Activated T-cell treated with anti-CD3 and anti-CD28 coated beads for 1 hour (primary cell): ENCODE data around the gene CADPS2.
"Not testable (repeated sequence)": the region's sequence is repeated elsewhere in the genome, so short reads cannot be mapped to it uniquely, and the experiment has no call there.

ENCODE experiments used
- DNase-seq: peaks from one replicate; pipeline ENCODE4 v3.0.0-alpha.2; 2020; ENCODE audit warnings: low read depth

CADPS2 gene

DNA sequence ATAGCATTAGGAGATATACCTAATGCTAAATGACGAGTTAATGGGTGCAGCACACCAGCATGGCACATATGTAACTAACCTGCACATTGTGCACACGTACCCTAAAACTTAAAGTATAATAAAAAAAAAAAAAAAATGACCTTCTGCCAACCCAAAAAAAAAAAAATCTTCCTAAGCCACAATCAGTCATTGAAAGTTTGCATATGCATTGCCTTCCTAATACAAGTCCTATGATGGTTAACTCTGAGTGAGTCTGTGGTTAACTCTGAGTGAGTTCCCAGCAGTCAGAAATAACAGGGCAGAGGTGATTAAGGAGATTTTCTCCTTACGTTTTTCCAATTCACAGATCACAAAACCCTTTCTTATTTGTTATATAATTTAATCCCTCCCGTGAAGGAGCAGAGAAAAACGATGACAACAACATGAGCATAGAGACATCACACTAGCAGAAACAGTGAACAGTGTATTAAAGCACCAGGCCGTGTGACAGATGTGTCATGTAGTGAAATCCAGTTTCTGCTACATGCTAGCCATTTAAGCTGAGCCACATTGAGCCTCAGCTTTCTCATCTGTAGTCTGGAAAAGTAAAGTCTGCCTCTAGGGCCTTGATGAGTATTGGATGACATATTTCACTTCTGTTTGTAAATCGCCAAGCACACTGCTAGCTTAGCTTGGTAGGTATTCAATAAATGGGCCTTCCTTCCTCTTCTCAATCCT is 176.2 kb downstream of the CADPS2 start:
- DNase-seq = no peak

DNA sequence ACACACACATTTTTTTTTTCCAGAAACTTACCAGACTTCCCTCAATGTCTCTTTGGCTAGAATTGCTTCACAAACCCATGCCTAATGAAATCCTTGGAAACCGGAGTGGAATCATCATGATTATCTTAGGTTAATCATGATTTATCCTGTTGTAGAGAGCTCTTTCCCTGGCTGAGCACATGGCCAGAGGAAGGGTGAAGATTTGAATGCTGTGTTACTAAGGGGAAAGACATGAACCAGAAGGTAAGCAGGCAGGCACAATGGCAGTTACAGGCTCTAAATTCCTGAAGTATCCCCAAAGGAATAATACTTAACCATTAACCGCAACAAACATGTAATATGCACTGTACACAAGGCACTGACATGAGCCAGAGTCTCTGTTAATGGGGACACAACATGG is 179.4 kb downstream of the CADPS2 start:
- DNase-seq = no peak

DNA sequence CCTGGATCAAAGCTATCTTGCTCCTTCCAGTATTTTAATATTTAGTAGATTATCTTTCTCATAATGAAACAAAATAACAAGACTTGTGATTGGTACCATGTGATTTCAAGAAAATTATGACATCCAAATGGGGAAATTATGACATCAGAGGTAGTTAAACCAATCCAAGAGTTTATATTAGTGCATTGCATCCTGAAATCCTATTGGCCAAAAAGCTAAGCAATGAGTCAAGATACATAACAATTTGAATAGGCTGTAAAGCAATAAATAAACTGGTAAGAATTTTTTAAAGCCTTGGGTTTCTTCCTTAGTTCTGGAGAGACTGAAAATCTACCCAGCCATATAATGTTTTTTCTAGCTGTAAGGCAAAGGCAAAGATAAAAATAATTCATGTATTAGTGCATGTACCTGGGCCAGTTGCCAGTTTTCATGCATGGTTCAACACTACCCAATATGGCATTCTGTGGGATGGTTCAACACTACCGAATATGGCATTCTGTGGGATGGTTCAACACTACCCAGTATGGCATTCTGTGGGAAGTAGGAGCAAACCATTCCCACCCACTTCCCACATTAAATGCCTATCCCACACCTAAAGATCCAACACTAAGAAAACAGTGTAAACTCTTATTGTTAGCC is 183.3 kb downstream of the CADPS2 start, which contains the start of gene RNF148:
Gene RNF148 (minus strand): TSS at position 51 of the 639 bp plus-strand sequence. CDS start 172 bp downstream, outside the sequence.
- DNase-seq = no peak

DNA sequence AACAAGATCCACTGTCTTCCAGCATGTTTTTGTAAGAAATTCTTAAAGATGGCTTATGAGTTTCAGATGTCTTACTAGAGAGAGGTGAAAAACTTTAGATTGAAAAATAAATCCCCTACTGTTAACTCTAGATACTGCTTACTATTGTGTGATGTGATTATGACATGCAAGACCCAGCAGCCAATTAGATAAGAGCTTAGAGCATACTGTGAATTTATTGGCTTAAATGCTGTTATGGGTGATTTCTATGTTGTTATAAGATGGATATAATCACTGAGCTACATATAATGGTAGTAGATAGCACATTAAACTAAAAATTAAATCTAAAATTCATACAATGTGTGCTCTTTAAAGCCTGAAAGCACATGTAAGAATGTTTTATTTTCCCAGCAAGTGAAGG is 187.2 kb downstream of the CADPS2 start, which contains the start of gene RNF133:
Gene RNF133 (minus strand): TSS at position 101 of the 400 bp plus-strand sequence. CDS start 199 bp downstream, outside the sequence.
- no peak for DNase-seq

DNA sequence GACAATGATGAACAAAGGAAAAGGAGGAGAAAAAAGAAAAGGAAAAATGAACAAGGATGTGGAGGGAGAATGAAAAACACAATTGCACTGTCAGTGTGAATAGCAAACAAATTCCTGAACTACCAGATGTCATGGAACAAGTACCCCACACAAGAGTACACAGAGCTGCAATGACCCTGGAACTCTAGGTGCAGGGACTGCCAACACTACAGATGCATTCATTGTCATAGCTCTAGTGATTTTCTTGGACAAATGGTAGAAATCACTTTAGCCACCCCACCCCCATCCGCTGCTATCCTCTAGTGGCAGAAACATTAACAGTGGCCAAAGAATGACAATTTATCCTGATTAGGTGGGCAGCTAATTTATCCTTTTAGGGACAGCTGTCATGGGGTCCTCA is 190.4 kb downstream of the CADPS2 start:
- no peak for DNase-seq

DNA sequence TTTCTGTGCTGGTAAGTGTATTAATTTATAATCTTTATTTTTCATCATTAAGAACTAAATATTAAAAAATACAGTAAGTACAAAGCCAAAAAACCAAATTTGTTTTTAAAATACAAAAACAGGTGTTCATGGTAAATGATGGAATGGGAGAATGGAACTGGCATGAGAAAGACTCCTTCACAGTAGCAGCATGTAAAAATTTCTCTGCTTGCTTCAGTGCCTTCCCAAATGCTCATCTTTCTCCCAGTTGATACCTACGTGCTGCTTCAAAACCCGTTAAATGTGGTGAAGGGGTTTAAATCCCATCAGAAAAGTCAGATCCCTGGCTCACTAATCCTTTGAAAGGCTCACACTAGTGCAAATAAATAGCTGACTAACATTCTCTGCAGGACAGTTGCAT is 191.6 kb downstream of the CADPS2 start:
- DNase-seq = no peak

DNA sequence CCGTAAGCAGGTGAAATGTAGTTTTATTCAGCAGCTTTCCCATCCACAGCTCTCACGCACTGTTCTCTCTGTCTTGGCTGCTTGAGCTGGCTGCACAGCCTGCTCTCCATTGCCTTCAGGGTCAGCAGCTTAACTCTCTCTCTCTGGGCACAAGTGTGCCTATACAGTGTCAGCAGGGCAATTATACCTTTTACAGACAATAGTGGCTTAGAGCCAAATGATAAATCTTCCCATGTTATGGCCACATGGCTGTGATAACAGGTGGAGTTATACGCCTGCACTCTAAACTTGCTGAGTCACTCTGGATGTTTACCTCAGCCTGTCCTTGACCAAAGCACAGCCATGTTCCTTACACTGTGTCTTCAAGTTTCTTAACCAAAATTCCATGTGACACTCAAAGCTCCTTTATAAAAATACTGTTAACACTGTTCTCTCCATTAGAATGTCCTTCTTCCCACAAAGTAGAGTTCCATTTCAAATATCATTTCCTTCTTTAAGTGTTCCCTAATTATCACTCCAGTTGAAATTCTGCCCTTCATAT is 193.4 kb downstream of the CADPS2 start:
- no peak for DNase-seq

DNA sequence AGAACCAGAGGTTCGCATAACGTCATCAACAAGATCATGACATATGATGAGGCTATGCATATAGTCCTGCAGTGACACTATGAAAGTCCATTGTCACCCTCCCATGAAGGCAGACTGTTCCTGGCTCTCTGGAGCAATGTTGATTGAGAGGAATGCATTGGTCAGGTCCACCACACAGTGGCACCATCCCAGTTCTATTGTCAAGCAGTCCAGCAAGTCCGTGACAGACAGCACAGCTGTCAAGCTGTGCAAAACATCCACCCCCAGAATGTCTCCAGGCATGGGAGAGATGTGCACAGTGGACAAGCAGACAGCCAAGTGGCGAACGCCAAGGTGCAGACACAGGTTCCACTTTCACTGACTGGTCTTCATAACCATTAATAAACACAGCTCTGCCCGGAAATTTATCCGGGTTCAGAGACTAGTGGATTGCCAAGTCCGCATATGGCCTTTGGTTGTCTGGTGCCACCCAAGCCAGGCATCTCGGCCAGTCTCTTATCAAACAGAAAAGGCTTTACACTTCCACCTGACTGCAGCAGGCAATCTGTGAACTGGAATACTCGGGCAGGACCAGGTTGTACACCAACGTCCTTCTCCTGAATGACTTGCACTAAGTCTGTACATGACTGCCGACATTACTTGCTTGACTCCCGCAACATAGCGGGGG is 194.6 kb downstream of the CADPS2 start:
- no peak for DNase-seq

DNA sequence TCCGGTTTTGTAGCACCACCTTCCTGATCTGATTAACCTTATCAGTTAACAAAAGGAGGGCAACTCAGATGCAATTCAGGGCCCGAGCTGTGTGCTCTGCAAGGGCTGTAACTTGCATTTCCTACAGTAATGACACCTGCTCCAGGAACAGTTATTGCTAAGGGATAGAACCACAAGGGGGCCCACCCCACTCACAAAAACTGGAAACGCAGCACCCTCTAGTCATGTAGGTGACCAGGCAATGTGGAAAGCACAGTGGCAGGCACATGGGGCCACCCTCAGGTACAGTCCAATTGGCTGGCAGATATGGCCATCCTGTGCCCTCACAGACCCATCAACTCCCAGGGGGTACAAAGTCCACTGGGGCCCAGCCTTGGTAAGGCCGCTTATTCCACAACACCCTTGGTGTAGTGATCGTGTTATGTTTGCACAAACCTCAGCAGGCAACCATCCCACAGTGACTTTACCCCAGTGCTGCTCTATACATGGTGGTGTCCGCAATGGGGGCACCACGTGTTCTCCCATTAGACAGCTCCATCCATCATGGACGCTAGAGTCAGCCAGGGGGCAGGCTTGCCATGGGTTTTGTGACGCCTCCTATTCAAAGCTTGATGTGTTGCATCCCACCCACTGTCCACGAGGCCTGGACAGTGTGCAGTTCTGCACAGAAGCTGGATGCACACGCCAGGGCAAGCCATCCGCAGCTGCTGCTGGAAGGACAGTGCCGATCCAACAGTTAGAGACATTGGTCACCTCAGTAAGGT is 196.7 kb downstream of the CADPS2 start:
- no peak for DNase-seq

DNA sequence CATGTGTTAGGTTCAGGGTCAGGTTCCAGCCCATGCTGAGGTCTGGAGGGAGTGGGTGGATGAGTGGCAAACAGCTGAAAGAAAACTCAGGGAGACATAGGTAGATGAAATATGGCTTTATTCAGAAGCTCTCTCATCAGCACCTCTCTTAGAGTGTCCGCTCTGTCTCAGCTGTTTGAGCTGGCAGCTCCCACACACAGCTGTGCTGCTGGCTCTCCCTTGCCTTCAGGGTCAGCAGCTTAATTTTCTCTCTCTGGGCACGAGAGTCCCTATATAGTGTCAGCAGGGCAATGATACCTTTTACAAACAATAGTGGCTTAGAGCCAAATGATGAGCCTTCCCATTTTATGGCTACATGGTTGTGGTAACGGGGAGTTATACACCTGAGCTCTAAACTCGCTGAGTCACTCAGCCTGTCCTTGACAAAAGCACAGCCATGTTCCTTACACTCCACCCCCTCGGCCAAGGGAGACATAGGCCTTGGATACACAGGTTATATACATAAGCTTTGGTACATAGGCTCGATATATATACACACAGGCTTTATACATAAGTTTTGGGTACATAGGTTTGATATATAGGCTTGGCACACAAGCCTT is 197.8 kb downstream of the CADPS2 start:
- DNase-seq = no peak

DNA sequence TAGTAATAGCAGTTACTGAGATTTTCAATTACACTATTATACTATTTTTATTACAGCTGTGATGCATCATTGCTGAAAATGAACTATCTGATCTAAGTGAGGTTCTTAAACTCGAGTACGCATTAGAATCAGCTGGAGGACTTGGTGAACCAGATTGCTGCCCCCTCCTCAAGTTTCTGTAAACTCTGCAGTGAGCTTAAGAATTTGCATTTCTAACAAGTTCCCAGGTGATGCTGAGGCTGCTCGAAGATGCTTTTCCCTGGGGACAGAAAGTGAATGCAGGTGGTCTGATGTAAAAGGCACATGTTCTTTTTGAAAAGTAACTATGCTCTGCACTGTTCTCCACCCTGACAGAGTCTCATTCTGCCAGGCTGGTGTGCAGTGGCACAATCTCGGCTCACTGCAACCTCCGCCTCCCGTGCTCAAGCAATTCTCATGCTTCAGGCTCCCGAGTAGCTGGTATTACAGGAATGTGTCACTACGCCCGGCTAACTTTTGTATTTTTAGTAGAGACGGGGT is 199.8 kb downstream of the CADPS2 start:
- DNase-seq = no peak

DNA sequence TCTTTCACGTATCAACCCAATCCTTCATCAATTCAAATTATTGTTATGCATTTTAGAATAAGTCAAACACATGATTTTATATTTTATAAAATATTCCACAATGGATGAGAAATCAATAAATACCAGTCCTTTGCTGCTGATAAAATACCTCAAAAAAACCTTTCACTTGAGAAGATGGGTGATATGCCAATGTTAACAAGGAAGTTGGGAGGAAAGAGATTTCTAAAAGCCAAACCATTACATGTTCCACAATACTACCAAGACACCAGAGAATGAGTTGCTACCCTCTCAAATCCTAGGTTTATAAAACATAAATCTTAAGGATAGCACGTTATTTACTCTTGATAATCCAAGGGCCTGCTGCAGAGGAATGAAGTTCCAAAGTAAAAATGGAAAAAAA is 201.8 kb downstream of the CADPS2 start:
- DNase-seq = no peak

DNA sequence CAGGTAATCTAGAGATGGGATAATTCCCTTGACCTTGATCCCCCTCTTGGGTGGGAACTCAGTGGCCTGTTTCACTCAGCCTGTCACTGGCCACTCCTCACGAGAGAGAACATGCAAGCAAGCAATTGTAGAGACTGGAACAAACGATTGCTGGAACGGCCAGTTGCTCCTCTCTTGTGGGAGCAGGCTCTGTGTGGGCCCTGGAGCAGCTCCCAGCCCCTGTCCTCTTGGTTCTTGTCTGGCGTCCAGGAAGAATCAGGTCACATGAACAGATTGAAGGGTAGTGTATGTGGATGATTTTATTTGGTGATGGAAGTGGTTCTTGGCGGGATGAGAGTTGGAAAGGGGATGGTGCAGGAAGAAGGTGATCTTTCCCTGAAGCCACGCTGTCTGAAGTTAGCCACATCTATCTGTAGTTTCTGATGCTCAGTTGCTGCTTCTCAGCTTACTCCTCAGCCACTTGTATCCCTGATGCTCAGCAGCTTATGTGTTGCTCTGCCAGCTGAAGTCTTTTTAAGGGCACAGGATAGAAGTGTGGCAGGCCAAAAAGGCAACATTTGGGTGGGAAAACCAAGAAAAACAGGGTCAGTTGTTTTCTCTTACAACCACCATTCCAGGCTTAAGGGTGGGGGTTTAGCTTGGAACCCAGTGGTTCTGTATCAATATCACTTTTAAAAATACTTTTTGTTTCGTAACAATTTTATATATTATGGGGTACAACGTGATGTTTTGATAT is 203.3 kb downstream of the CADPS2 start:
- DNase-seq = no peak

DNA sequence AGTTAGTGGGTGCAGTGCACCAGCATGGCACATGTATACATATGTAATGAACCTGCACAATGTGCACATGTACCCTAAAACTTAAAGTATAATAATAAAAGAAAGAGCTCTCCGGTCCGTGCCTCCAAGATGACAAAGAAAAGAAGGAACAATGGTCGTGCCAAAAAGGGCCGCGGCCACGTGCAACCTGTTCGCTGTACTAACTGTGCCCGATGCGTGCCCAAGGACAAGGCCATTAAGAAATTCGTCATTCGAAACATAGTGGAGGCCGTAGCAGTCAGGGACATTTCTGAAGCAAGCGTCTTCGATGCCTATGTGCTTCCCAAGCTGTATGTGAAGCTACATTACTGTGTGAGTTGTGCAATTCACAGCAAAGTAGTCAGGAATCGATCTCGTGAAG is 205.1 kb downstream of the CADPS2 start:
- not testable (repeated sequence) for DNase-seq

DNA sequence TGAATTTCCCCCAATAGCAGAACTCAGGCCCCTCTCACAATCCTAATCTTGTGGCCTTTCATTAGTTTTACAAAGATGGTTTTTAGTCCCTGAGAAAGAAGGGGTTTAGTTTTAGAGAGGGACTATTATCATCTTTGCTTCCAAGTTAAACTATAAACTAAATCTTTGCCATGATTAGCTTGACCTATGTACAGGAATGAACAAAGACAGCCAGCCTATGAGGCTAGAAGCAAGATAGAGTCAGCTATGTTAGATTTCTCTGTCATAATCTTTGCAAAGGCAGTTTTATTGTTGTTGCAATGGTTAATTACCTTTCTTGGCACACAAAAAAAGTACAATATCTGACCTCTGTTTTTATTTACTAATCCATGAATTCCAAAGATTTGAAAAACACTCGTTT is 206.4 kb downstream of the CADPS2 start:
- no peak for DNase-seq

DNA sequence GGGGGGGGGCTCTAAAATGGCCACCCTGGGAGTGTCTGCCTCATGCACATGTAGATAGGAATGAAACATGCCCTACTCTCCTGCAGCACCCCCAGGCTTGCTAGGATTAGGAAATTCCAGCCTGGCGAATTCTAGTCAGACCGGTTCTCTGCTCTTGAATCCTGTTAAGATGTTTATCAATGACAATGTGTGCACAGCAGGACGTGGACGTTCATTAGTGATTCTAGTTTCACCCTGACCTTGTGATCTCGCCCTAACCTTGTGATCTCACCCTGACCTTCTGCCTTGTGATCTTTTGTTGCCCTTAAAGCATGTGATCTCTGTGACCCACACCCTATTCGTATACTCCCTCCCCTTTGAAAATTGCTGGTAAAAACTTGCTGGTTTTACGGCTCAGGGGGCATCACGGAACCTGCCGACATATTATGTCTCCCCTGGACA is 207.0 kb downstream of the CADPS2 start:
- DNase-seq = not testable (repeated sequence)

DNA sequence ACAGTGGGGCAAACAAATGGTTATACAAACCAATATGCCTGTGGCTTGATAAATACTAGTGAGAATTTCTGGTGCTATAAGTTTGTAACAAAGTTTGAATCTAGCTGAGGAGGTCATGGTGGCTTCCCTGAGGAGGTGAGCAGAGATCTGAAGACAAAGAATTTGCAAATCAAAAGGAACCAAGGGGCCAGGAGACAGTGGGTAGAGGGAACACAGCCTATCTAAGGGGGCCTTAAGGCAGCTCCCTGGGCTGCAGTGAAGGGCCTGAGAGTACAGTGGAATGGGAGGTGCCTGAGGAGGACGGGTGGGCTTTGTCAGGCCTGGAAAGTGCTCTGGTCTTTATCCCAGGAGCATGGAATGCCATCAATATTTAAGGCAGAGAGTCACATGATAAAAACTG is 209.1 kb downstream of the CADPS2 start:
- no peak for DNase-seq

DNA sequence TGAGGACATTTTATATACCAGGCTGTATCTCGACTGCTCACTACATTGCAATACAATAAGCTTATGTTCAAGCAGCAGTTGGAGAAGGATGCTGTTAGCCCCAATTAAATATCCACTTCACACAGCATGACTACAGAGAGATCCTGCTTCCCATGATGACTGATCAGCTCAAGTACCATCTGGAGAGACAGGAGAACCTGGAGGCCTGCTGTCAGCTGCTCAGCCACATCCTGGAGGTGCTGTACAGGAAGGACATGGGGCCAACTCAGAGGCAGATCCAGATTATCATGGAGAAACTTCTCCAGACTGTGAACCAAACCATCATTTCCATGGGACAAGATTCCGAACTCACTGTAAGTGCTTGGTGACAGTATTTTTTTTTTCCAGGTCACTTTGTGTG is 209.8 kb downstream of the CADPS2 start:
- no peak for DNase-seq

DNA sequence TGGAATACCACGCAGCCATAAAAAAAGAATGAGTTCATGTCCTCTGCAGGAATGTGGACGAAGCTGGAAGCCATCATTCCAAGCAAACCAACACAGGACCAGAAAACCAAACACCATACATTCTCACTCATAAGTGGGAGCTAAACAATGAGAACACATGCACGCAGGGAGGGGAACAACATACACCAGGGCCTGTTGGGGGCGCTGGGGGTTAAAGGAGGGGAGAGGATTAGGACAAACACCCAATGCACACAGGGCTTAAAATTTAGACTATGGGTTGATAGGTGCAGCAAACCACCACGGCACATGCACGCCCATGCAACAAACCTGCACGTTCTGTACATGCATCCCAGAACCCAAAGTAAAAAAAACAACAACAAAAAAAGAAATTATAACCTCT is 210.6 kb downstream of the CADPS2 start:
- DNase-seq = no peak

DNA sequence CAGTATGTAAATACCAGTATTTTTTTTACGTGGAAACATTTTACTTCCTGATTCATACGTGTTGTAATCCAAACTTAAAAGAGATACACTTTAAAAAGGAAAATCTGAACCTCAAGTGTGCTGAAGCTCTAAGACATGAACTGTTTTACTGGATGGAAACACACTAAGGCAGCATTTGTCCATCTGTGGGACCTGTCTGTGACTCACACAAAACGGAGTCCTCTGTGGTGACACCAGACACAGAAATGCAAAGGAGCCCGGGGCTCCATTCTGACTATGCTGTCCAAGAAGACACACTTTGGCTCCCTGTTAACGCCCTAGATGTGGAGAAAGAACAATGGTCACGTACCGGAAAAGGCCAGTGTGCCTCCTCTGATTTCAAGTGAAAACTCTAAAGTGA is 211.2 kb downstream of the CADPS2 start:
- no peak for DNase-seq

DNA sequence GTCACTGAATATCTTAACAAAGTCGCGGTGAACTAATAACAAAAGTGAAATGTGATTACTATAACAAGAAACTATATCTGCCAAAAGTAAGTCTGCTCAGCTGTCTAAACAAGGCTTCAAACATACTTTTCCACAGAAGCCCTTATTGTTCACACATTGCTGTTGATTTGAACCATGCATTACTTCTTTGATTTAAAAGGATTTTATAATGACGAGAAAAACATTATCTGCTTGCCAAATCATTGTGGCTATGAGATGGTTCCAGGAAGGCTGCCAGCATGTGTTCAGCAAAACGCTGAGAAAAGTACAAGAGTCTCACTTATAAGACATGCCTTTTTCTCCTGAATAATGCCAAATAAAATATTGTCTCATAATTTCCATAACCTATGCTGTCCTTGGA is 211.8 kb downstream of the CADPS2 start:
- DNase-seq = no peak
